A204.1 (cell line): Measurements from ENCODE around the gene MIAT.

Source experiments
- FAIRE-seq: peaks from 2 replicates; lab custom pipeline; 2012; peaks lifted over from hg19 to GRCh38; lab: Jason Lieb, UNC

MIAT gene

DNA sequence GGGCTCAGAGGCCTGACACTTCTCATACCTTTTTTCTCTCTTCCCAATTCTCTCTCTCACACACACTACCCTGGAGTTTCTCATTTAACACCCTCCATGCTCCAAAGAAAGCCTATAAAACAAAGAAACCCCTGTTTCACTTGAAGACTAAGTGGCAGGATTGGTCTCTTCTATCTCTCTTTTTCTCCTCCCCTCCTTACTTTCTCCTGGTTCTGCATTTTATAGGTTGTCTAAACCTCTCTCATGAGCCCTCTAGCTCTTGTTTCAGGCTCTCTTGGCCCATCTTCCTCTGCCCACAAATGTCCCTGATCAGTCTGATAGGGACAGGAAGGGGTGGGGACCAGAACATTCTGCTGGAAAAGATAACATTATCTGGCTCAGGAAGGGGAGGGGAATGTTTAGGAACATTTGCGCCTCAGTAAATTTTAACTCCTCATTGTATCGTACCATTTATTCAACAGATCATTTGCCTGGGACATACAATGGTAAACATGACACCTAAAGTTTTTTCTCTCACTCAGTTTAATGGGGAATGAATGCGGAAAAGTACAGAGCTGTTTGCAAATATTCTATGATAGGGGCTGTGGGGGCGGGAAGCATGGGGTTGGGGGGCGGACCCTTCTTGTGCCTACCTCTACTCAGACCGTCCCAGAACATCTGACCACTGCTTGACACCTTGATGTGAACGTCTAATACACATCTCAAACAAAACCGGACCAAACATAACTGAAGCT lies 24.8 kb upstream of the MIAT start:
- FAIRE-seq: no peak

DNA sequence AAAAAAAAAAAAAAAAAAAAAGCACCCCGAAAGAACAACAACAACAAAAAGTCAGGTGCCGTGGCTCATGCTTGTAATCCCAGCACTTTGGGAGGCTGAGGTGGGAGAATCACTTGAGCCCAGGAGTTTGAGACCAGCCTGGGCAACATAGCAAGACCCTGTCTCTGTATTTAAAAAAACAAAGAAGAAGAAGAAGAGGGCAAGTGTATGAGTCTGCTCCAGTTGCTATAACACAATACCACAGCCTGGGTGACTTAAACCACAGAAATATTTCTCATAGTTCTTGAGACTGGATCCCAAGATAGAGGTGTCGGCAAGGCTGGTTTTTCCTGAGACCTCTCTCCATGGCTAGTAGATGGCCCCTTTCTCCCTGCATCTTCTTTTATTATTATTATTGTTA lies 23.2 kb upstream of the MIAT start:
- FAIRE-seq: no peak

DNA sequence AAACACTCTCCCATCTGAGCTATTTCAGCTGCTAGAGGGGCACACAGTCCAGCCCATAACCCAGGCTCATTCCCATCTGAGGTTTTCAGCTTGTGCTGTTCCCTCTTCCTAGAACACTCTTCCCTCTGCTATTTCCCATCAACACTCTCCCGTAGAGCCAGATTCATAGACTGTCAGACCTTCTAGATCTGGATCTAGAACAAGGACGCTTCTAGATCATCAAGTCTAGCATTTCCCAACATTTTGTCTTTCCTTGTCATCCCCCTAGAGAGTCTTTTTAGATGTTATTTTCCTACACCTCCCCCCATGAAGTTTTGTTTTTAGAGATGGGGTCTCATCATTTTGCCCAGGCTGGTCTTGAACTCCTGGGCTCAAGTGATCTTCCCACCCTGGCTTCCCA lies 22.3 kb upstream of the MIAT start:
- no peak for FAIRE-seq

DNA sequence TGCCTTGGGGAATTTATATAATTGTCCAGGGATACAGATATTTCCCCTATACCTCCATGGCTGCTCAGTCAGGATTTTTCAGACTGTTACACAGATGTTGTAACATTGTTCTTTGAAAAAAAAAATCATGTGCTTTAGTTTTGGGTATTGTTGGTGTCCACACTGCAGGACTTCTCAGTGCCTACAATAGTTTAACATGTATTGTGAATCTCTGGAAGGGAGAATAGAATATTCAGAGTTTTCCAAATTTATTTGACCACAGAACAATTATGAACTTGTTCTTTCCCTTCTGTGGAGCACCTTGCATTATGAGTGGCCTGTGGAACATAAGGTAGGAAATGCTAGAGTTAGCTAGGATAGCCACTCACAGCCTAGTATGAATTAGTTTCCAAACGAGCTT lies 21.1 kb upstream of the MIAT start:
- no peak for FAIRE-seq

DNA sequence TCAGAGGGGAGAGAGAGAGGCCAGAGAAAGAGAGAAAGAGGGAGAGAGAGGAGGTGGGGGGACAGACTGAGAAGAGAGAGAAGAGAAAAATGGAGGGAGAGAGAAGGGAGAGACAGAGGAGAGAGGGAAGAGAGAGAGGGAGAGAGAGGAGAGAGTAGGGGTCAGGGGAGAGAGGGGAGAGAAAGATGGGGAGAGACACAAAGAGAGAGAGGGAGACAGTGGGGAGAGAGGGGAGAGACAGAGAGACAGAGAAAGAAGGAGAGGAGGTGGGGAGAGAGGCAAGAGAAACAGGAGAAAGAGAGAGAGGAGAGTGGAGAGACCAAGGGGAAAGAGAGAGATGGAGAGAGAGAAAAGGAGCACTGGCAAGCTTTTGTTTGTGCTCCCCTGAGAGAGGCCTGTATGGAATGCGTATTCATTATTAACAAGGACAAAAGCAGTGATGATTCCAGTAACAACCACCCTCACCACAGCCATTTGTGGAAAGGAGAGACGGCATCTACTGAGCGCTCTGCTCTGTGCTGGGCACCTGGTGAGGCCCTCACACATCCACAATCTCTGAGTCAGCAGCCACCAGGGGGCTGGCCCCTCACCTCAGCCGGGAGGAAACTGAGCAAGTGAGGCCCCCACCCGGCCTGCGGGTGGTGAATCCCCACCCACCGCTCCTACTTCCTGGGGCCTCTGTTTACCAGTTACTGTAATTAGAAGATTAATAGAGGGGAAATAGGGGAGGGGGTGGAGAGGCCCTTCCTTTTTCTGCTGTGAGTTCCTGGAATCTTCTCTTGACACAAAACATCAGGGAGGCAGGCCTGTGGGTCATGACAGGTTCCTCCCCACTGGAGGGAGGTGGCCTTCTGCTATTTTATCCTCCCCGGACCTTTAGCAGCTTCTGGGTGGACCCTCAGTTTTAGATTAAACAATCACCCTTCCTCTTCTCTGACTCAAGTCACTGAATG lies 14.6 kb upstream of the MIAT start:
- no peak for FAIRE-seq

DNA sequence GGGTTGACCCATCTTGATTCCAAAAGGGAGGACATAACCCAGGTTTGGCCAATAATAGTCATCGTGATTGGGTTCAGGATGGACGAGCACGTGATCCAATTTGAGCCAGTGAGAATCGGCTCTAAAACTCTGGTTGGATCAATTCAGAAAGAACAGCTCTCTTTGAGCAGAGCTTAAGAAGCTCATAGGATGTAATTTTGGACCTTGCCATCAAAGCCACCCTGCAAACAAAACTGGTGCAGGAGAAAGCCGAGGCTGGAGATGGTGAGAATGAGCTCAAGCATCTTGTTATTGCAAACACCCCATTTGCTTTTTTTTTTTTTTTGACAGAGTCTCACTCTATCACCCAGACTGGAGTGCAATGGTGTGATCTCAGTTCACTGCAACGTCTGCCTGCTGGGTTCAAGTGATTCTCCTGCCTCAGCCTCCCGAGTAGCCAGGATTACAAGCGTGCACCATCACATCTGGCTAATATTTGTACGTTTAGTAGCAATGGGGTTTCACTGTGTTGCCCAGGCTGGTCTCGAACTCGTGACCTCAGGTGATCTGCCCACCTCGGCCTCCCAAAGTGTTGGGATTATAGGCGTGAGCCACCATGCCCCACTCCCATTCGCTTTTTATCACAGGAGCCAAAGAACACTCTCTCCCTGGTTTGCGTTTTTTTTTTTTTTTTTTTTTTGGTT lies 13.8 kb upstream of the MIAT start:
- no peak for FAIRE-seq

DNA sequence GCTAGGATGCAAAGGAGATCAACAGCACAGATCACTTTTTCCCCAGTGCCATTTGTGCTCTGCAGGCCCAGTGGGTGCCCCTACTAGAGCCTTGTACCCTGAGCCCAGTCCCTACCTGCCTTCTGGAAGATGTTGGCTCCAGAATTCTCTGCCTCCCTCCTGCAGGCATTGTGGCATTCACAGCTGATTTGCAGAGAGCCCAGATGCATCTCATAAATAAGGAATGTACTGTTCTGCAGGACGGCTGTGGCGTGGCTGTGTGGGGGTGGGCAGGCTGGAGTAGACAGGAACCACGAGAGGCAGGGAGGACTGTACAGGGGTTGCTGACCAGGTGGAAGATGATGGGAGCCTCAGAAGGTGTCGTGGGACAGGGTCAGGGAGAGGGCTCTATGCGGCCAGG lies 11.2 kb upstream of the MIAT start:
- FAIRE-seq: no peak

DNA sequence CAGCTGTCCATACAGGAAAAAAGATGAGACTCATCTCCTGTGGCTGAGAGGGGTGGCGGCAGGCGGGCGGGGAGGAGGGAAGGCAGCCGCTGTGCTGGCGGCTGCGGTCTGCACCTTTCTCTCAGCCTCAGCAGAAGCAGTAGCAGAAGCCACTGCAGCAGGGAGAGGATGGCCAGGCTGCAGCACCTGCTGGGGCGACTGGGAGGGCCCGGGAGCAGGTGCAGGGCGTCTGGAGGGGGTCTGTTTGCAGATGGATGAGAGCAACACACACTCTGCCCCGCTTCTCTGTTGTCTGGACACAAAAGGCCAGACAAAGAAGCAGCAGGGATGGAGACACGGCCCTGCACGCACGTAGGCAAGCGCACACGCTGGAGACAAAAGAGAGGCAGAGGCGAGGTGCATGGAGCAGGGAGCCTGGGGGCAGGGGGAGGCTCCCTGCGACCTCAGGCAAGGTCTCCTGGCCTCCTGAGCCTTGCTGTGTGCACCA lies 9.3 kb upstream of the MIAT start:
- no peak for FAIRE-seq

GRCh38 chr22:26648528-26649388 lies 8.6 kb upstream of the MIAT start:
- no peak for FAIRE-seq

GRCh38 chr22:26650722-26651421 lies 6.5 kb upstream of the MIAT start:
- FAIRE-seq: no peak

- no peak for FAIRE-seq
Measured at GRCh38 chr22:26651815-26652214, 5.6 kb upstream of the MIAT start.

- no peak for FAIRE-seq
Measured at GRCh38 chr22:26658161-26658560, 773 bp downstream of the MIAT start.

GRCh38 chr22:26658671-26659478 lies 1.5 kb downstream of the MIAT start:
- no peak for FAIRE-seq

DNA sequence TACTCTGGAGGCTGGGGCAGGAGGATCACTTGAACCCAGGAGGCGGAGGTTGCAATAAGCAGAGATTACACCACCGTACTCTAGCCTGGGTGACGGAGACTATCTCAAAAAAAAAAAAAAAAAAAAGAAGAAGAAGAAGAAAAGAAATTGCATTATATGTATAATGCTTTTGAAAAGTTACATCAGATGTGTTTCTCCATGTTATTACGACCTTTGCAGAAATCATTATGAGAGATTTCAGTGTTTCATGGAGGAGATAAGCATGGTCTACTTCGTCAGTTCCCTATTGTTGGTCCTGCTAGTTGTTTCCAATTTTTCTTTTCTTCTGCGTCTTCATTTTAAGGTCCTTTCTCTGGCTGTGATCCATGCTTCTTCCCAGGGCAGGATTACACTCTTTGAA lies 3.0 kb downstream of the MIAT start:
- no peak for FAIRE-seq

DNA sequence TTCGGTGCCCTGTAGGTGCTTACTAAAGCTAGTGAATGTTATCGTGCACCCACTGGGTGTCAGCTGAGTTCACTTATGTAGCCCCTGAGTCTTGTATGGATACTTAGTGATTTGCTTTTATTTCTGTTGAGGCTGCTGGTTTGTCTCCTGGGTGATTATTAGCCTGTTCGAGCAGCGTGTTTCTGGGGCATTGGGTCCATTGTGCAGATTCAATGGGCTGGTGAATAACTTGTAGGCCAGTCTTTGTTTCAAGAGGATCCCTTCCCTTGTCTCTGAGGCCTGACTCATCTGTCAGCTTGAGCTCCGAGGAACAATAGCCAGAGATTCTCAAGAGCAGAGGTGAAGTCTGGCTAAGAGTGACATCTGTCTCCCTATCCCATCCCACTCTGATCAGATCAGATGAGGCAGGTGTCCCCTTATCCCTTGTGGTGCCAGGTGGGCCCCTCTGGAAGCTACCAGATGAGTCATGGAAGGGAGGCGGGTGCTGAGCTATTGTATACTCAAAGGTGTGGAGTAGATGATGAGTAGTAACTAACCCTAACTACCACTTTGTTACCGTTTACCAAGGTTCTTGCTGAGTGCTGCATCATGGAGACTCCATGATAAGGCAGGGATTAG lies 3.7 kb downstream of the MIAT start:
- FAIRE-seq: no peak

- no peak for FAIRE-seq
Measured at GRCh38 chr22:26662160-26662559, 4.8 kb downstream of the MIAT start.

DNA sequence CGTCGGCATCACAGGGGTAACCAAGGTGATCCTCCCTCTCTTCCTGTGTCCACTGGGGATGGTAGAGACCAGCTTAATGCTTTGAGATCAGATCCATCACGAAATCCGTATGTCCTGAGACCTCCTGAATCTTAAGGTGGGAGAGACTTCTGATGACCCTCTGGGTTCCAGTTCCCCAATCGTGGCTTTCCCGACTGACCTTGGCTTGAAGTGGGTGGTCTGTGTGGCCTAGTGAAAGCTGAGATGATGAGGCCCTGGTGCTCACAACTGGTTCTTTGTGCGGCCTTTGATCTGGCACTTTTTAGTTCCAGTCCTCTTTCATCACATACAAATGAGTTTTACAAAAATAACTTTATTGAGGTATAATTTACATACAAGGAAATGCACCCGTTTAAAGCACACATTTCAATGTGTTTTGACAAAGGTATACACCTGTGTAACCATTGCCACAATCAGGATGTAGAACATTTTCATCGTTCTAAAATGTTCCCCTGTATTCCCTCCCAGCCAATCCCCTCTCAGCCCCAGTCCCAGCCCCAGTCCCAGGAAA lies 6.1 kb downstream of the MIAT start:
- no peak for FAIRE-seq

DNA sequence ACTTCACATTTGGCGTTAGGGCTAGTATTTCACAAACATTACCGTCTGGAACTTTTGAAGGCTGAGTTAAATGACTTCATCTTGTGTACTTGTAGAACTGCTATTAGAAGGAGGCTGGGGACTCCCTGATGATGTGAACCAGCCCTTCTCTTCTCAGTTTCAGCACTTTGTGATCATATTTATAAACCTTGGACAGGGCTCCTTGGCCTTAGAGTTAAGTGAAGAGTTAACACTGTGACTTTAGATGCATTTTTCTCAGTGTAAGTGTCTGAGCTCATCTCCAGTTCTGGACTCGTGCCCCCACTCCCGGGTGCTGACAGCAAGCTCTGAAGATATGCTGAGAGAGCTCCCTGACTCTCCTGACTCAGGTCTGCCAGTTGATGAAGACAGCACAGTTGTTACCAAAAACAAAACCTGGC lies 8.4 kb downstream of the MIAT start:
- no peak for FAIRE-seq

DNA sequence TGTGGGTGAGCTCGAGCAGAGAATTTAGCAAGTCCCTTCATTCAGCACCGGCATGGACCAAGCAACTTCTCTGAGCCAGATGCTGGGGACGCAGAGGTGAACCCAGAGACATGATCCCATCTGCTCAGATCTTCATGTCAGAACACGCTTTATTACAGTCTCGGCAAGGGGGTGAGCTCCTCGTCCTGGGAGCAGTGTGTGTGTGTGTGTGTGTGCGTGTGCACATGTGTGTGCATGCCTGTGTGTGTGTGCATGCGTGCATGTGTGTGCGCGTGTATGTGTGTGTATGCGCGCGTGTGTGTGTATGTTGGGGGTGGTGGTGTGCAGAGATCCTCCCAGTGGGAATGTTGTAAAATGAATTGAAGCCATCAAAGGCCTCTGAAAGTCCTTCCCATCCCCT lies 9.8 kb downstream of the MIAT start:
- no peak for FAIRE-seq

- FAIRE-seq: no peak
Measured at GRCh38 chr22:26669060-26669481, 11.7 kb downstream of the MIAT start.
